ENCODE measurements around the gene MYCBPAP.

Gene MYCBPAP

DNA sequence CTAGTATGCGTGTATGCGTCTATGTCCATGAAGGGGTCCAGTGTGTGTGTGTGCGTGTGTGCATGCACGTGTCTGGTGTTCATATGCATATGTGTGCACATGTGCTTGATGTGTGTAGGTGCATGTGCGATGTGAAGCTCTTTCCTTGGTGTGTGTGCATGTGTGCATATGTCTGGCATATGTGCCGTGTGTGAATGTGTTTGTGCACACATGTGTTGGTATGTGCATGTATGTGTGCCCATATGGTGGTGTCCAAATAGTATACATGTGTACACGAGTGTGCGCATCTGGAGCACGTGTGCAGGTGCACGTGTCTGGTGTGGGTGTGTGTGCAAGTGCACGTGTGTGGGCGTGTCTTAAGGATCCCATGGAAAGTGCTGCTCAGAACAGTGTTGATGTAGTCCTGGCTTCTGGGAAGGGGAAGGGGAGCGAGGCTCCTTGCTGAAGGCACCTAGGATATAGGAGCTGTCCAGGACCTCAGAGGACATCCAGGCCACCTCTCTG, 69.3 kb downstream of the MYCBPAP start:
- in situ Hi-C loops (cut with MboI; ENCODE audit: low pct_unique_long_range_greater_than_20kb, low sequenced_read_pairs) = no loop called here
- no peak for DNase-seq

- no peak for DNase-seq
- in situ Hi-C loops (cut with MboI; ENCODE audit: low pct_unique_long_range_greater_than_20kb, low sequenced_read_pairs) = no loop called here
Measured at GRCh38 chr17:50578173-50578572, 69.9 kb downstream of the MYCBPAP start.

- no peak for DNase-seq
- in situ Hi-C loops (cut with MboI; ENCODE audit: low pct_unique_long_range_greater_than_20kb, low sequenced_read_pairs) = no loop called here
Measured at GRCh38 chr17:50579399-50579798, 71.2 kb downstream of the MYCBPAP start.

DNA sequence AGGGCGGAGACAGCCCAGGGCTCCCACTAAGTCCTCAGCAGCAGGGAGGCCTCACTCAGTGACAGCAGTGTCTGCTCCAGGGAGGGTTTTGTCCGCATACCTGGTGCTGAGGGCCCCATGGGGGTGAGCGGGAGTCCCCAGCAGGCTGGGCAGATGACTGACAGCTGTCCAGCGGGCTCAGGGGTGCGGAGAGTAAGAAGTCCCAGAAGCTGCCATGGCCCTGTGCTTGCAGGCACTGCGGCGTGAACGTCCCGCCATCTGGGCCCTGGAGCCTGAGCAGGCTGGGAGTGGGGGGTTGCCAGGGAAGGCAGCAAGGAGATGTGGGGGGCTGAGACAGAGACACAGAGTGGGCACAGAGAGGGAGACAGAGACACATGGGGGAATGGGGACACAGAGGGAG, 72.4 kb downstream of the MYCBPAP start:
- DNase-seq = no peak
- in situ Hi-C loops (cut with MboI; ENCODE audit: low pct_unique_long_range_greater_than_20kb, low sequenced_read_pairs) = no loop called here

All from KBM-7 (cell line).